ENCODE measurements around the gene ARHGAP21.

- TF ChIP-seq CTCF (IDR thresholded peaks at IDR 0.05 in 2 of 3, conservative IDR thresholded peaks at IDR 0.05 in 1 of 3; ENCODE audit: insufficient read depth in 2 of 3, low read depth in 1 of 3, low read length in 3 of 3) (no peak), MTF1 (CRISPR knock-in tag; IDR thresholded peaks at IDR 0.05; ENCODE audit: borderline replicate concordance) (no peak), ATF2 (CRISPR knock-in tag; IDR thresholded peaks at IDR 0.05) (no peak), ZBTB8A (IDR thresholded peaks at IDR 0.05; ENCODE audit: partially characterized antibody) (no peak), TEAD4 (IDR thresholded peaks at IDR 0.05; ENCODE audit: low read length) (no peak), TEAD4 (CRISPR knock-in tag; IDR thresholded peaks at IDR 0.05; ENCODE audit: borderline replicate concordance) (no peak), ZNF274 (IDR thresholded peaks at IDR 0.05; ENCODE audit: borderline replicate concordance, low read depth, low read length) (no peak), IRF1 (CRISPR knock-in tag; IDR thresholded peaks at IDR 0.05; ENCODE audit: borderline replicate concordance) (no peak), MEF2D (tag; conservative IDR thresholded peaks at IDR 0.05; ENCODE audit: low read depth) (no peak), KLF13 (tag; IDR thresholded peaks at IDR 0.05; ENCODE audit: borderline replicate concordance, low read depth) (no peak), FOXO4 (CRISPR knock-in tag; IDR thresholded peaks at IDR 0.05) (no peak)
These were observed 178.1 kb downstream of the ARHGAP21 start for GRCh38 chr10:24545585-24545984.
